ENCODE measurements around the gene NACC1. TPM values are rescaled to one million over a fixed set of nuclear protein-coding genes. Genes with fewer than 3 reads are reported as not detected.

Gene NACC1
- polyA plus RNA-seq (2013, experiment 1 of 2): 123 TPM
- polyA plus RNA-seq (2013, experiment 2 of 2): 121 TPM

GRCh38 chr19:13117772-13118423 is at the start of gene NACC1:
NACC1 (plus strand) TSS chr19:13118264; CDS start chr19:13135208, 16,944 bp downstream.
- Histone ChIP-seq H3K36me3 (replicated peaks in 1 of 2; ENCODE audit: control insufficient read depth in 2 of 2, insufficient read depth in 2 of 2, low read length in 2 of 2) (peaks cover 19 to 48% of the 10 kb centered on the region in 2 donors), H3K9ac (ENCODE audit: low read depth, low read length, poor library complexity) (peak within 1 kb of the TSS; percentile 99), H4K91ac (ENCODE audit: low read depth, low read length, poor library complexity) (peak within 1 kb of the TSS; percentile 100), H3K9me3 (replicated peaks in 1 of 2; ENCODE audit: control insufficient read depth in 2 of 2, insufficient read depth in 1 of 2, low read depth in 1 of 2, low read length in 2 of 2) (no peaks in the 10 kb centered on the region), H2BK5ac (ENCODE audit: low read length) (peak within 1 kb of the TSS; percentile 98), H2BK12ac (ENCODE audit: low read length) (peak within 1 kb of the TSS; percentile 92), H4K8ac (ENCODE audit: low read depth, low read length) (no peak within 1 kb of the TSS), H3K4me3 (ENCODE audit: low read length in 2 of 2) (peak within 1 kb of the TSS; percentile 99 to 100), H2AK5ac (ENCODE audit: low read depth, low read length) (peak within 1 kb of the TSS; percentile 98), H3K14ac (ENCODE audit: low read length) (peak within 1 kb of the TSS; percentile 100), H3K4me2 (ENCODE audit: insufficient read depth, low read length, poor library complexity, severe bottlenecking) (peak within 1 kb of the TSS; percentile 62), H3K18ac (ENCODE audit: low read length) (peak within 1 kb of the TSS; percentile 100), H3K27ac (replicated peaks; ENCODE audit: low read length) (peak within 1 kb of the TSS; percentile 91), H3K4ac (ENCODE audit: low read length) (peak within 1 kb of the TSS; percentile 90), H2BK120ac (ENCODE audit: low read depth, low read length) (peak within 1 kb of the TSS; percentile 96), H3K23ac (ENCODE audit: low read depth, low read length, poor library complexity) (peak within 1 kb of the TSS; percentile 62), H3K27me3 (ENCODE audit: control insufficient read depth in 3 of 3, insufficient read depth in 3 of 3, low read depth in 1 of 3, low read length in 3 of 3) (no peaks in the 10 kb centered on the region), H3K79me1 (ENCODE audit: low read depth, low read length) (peaks cover 22% of the 10 kb centered on the region), H3K4me1 (ENCODE audit: control insufficient read depth in 2 of 2, insufficient read depth in 1 of 2, low read depth in 1 of 2, low read length in 2 of 2) (peaks cover 16 to 19% of the 10 kb centered on the region in 2 donors), H2AFZ (ENCODE audit: low read length) (peak within 1 kb of the TSS; percentile 98), H2BK15ac (ENCODE audit: low read length) (peak within 1 kb of the TSS; percentile 93)
- WGBS, 2 donors (ENCODE audit: extremely low coverage in 2 of 2, insufficient read length in 2 of 2, insufficient replicate concordance in 1 of 2): no CpG with 5 or more reads among the region's 65 CpGs
- peak; percentile 86 for DNase-seq (ENCODE audit: low spot score)

- H4K91ac ChIP-seq (ENCODE audit: low read depth, low read length, poor library complexity): no peak overlapping the region
- H3K23ac ChIP-seq (ENCODE audit: low read depth, low read length, poor library complexity): peak overlapping the region; percentile 46
- H3K36me3 ChIP-seq (replicated peaks in 1 of 2; ENCODE audit: control insufficient read depth in 2 of 2, insufficient read depth in 2 of 2, low read length in 2 of 2): no peaks in the 10 kb centered on the region
- H3K79me1 ChIP-seq (ENCODE audit: low read depth, low read length): no peaks in the 10 kb centered on the region
- H3K4me3 ChIP-seq (ENCODE audit: low read length in 2 of 2): no peak overlapping the region
- peak overlapping the region; percentile 42 for H2AFZ ChIP-seq (ENCODE audit: low read length)
- no peak overlapping the region for H3K4me2 ChIP-seq (ENCODE audit: insufficient read depth, low read length, poor library complexity, severe bottlenecking)
- peak overlapping the region; percentile 25 for H2BK12ac ChIP-seq (ENCODE audit: low read length)
- WGBS, 2 donors (ENCODE audit: extremely low coverage in 2 of 2, insufficient read length in 2 of 2, insufficient replicate concordance in 1 of 2): no CpG with 5 or more reads among the region's 20 CpGs
- H2AK5ac ChIP-seq (ENCODE audit: low read depth, low read length): peak overlapping the region; percentile 83
- no peak overlapping the region for H3K27ac ChIP-seq (replicated peaks; ENCODE audit: low read length)
- no peak for DNase-seq (ENCODE audit: low spot score)
- no peak overlapping the region for H3K4ac ChIP-seq (ENCODE audit: low read length)
- no peak overlapping the region for H3K18ac ChIP-seq (ENCODE audit: low read length)
- H4K8ac ChIP-seq (ENCODE audit: low read depth, low read length): no peak overlapping the region
- no peak overlapping the region for H2BK120ac ChIP-seq (ENCODE audit: low read depth, low read length)
- peak overlapping the region; percentile 15 for H2BK5ac ChIP-seq (ENCODE audit: low read length)
- H3K4me1 ChIP-seq (ENCODE audit: control insufficient read depth in 2 of 2, insufficient read depth in 1 of 2, low read depth in 1 of 2, low read length in 2 of 2): peaks cover 0 to 3% of the 10 kb centered on the region in 2 donors
- no peaks in the 10 kb centered on the region for H3K9me3 ChIP-seq (replicated peaks in 1 of 2; ENCODE audit: control insufficient read depth in 2 of 2, insufficient read depth in 1 of 2, low read depth in 1 of 2, low read length in 2 of 2)
- peak overlapping the region; percentile 10 for H2BK15ac ChIP-seq (ENCODE audit: low read length)
- peak overlapping the region; percentile 2 for H3K14ac ChIP-seq (ENCODE audit: low read length)
- peaks cover 0 to 99% (median 2%) of the 10 kb centered on the region in 3 experiments for H3K27me3 ChIP-seq (ENCODE audit: control insufficient read depth in 3 of 3, insufficient read depth in 3 of 3, low read depth in 1 of 3, low read length in 3 of 3)
- no peak overlapping the region for H3K9ac ChIP-seq (ENCODE audit: low read depth, low read length, poor library complexity)
These were observed 48.4 kb upstream of the NACC1 start for GRCh38 chr19:13069415-13070359.

GRCh38 chr19:13070425-13071140 is 47.5 kb upstream of the NACC1 start:
- DNase-seq (ENCODE audit: low spot score): no peak
- no peak overlapping the region for H2BK120ac ChIP-seq (ENCODE audit: low read depth, low read length)
- peak overlapping the region; percentile 81 for H4K91ac ChIP-seq (ENCODE audit: low read depth, low read length, poor library complexity)
- no peak overlapping the region for H3K9ac ChIP-seq (ENCODE audit: low read depth, low read length, poor library complexity)
- H3K14ac ChIP-seq (ENCODE audit: low read length): peak overlapping the region; percentile 44
- peak overlapping the region; percentile 15 for H2BK5ac ChIP-seq (ENCODE audit: low read length)
- no peak overlapping the region for H3K27ac ChIP-seq (replicated peaks; ENCODE audit: low read length)
- peak overlapping the region; percentile 42 for H2AFZ ChIP-seq (ENCODE audit: low read length)
- peak overlapping the region; percentile 96 for H2AK5ac ChIP-seq (ENCODE audit: low read depth, low read length)
- no peak overlapping the region for H3K4me2 ChIP-seq (ENCODE audit: insufficient read depth, low read length, poor library complexity, severe bottlenecking)
- H3K9me3 ChIP-seq (replicated peaks in 1 of 2; ENCODE audit: control insufficient read depth in 2 of 2, insufficient read depth in 1 of 2, low read depth in 1 of 2, low read length in 2 of 2): no peaks in the 10 kb centered on the region
- no peak overlapping the region for H2BK15ac ChIP-seq (ENCODE audit: low read length)
- H3K36me3 ChIP-seq (replicated peaks in 1 of 2; ENCODE audit: control insufficient read depth in 2 of 2, insufficient read depth in 2 of 2, low read length in 2 of 2): no peaks in the 10 kb centered on the region
- H3K4me1 ChIP-seq (ENCODE audit: control insufficient read depth in 2 of 2, insufficient read depth in 1 of 2, low read depth in 1 of 2, low read length in 2 of 2): peaks cover 0 to 3% of the 10 kb centered on the region in 2 donors
- H3K27me3 ChIP-seq (ENCODE audit: control insufficient read depth in 3 of 3, insufficient read depth in 3 of 3, low read depth in 1 of 3, low read length in 3 of 3): peaks cover 0 to 96% (median 0%) of the 10 kb centered on the region in 3 experiments
- H3K23ac ChIP-seq (ENCODE audit: low read depth, low read length, poor library complexity): peak overlapping the region; percentile 10
- H3K18ac ChIP-seq (ENCODE audit: low read length): peak overlapping the region; percentile 67
- H3K79me1 ChIP-seq (ENCODE audit: low read depth, low read length): no peaks in the 10 kb centered on the region
- no CpG with 5 or more reads among the region's 32 CpGs for WGBS, 2 donors (ENCODE audit: extremely low coverage in 2 of 2, insufficient read length in 2 of 2, insufficient replicate concordance in 1 of 2)
- no peak overlapping the region for H4K8ac ChIP-seq (ENCODE audit: low read depth, low read length)
- H3K4ac ChIP-seq (ENCODE audit: low read length): peak overlapping the region; percentile 41
- H3K4me3 ChIP-seq (ENCODE audit: low read length in 2 of 2): no peak overlapping the region
- H2BK12ac ChIP-seq (ENCODE audit: low read length): no peak overlapping the region

Data from neuronal stem cell (in vitro differentiated cells).